ENCODE measurements around the gene TDRD3.

The TDRD3 gene

GRCh38 chr13:60575142-60575541 lies 178.1 kb downstream of the TDRD3 start:
- DNase-seq (ENCODE audit: low read depth in 2 of 2): no peak
- H3K4me3 ChIP-seq (replicated peaks in 1 of 2; ENCODE audit: low read depth in 2 of 2, low read length in 2 of 2): no peak overlapping the region
- TF ChIP-seq, protein P1, sequence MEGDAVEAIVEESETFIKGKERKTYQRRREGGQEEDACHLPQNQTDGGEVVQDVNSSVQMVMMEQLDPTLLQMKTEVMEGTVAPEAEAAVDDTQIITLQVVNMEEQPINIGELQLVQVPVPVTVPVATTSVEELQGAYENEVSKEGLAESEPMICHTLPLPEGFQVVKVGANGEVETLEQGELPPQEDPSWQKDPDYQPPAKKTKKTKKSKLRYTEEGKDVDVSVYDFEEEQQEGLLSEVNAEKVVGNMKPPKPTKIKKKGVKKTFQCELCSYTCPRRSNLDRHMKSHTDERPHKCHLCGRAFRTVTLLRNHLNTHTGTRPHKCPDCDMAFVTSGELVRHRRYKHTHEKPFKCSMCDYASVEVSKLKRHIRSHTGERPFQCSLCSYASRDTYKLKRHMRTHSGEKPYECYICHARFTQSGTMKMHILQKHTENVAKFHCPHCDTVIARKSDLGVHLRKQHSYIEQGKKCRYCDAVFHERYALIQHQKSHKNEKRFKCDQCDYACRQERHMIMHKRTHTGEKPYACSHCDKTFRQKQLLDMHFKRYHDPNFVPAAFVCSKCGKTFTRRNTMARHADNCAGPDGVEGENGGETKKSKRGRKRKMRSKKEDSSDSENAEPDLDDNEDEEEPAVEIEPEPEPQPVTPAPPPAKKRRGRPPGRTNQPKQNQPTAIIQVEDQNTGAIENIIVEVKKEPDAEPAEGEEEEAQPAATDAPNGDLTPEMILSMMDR (IDR thresholded peaks at IDR 0.05; ENCODE audit: low read depth, low read length): no peak

DNA sequence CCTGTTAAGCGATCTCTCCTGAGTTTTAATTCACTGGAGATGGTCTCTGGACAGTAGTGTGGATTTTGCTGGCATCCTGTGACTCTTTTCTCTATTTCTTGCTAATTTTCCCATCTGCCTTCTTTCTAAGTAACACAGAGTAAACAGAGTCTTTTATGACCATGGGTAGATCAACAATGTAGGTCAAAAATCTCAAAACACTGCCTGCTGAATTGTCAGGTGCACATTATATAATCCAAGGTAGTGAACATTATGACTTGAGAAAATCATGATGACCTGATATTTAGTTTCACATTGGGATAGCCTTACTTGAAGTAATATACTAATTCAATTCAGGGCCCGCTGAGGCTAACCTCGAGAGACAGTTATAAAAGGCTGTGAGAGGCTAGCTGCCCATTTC lies 180.7 kb downstream of the TDRD3 start:
- DNase-seq (ENCODE audit: low read depth in 2 of 2): no peak
- H3K4me3 ChIP-seq (replicated peaks in 1 of 2; ENCODE audit: low read depth in 2 of 2, low read length in 2 of 2): no peak overlapping the region
- TF ChIP-seq, protein P1 (IDR thresholded peaks at IDR 0.05; ENCODE audit: low read depth, low read length): no peak

- TF ChIP-seq, protein P1 (IDR thresholded peaks at IDR 0.05; ENCODE audit: low read depth, low read length): peak; percentile 39
- H3K4me3 ChIP-seq (replicated peaks in 1 of 2; ENCODE audit: low read depth in 2 of 2, low read length in 2 of 2): no peak overlapping the region
- DNase-seq (ENCODE audit: low read depth in 2 of 2): peak; percentile 78 to 92
Observed at GRCh38 chr13:60583196-60583888, 186.3 kb downstream of the TDRD3 start.

DNA sequence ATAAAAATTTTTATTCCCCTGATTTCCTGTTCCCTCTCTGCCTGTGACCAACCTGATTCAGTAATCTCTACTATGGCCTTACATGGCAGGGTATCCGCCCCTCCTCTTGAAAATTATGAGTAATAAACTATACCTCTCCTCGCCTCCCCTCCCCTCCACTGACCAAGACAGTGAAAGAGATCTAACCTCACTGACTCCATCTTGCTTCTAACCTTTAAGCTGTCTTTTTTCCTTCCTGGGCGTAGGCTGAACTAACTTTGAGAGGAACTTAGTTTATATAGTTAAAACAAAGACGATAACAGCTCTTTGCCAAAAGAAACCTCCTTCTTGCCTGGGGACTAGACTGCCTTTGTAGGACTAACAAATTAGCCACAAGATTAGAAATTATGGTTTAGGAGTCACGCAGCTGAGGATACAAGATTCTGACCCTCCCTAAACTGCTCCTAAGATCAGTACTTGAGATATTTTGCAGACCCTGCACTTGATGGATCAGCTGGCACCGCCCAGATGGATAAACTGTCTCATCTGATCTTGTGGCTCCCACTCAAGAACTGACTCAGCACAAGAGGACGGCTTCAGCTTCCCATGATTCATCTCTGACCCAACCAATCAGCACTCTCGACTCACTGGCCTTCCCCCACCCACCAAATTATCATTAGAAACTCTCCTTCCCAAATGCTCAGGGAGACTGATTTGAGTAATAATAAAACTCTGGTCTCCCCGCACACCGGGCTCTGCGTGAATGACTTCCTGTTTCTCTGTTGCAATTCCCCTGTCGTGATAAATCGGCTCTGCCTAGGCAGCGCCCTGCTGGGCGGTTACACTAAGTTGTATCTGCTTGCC lies 187.1 kb downstream of the TDRD3 start:
- no peak overlapping the region for H3K4me3 ChIP-seq (replicated peaks in 1 of 2; ENCODE audit: low read depth in 2 of 2, low read length in 2 of 2)
- peak; percentile 72 to 92 for DNase-seq (ENCODE audit: low read depth in 2 of 2)
- TF ChIP-seq, protein P1 (IDR thresholded peaks at IDR 0.05; ENCODE audit: low read depth, low read length): no peak

GRCh38 chr13:60584976-60585375 lies 188.0 kb downstream of the TDRD3 start:
- H3K4me3 ChIP-seq (replicated peaks in 1 of 2; ENCODE audit: low read depth in 2 of 2, low read length in 2 of 2): no peak overlapping the region
- peak; percentile 43 to 51 for DNase-seq (ENCODE audit: low read depth in 2 of 2)
- TF ChIP-seq, protein P1 (IDR thresholded peaks at IDR 0.05; ENCODE audit: low read depth, low read length): no peak

GRCh38 chr13:60590800-60591747 lies 194.1 kb downstream of the TDRD3 start:
- H3K4me3 ChIP-seq (replicated peaks in 1 of 2; ENCODE audit: low read depth in 2 of 2, low read length in 2 of 2): no peak overlapping the region
- DNase-seq (ENCODE audit: low read depth in 2 of 2): peak; percentile 43 to 78
- TF ChIP-seq, protein P1 (IDR thresholded peaks at IDR 0.05; ENCODE audit: low read depth, low read length): no peak

Measured in cardiac fibroblast (primary cell).